Measurements from ENCODE around the gene A4GALT. TPM values are rescaled to one million over a fixed set of nuclear protein-coding genes. Genes with fewer than 3 reads are reported as not detected.
A peak's percentile ranks its signal among the peaks of the same experiment; 100 is the strongest.

Gene A4GALT
- total RNA-seq, 1 donor from 2014 or later = 2.6 TPM

DNA sequence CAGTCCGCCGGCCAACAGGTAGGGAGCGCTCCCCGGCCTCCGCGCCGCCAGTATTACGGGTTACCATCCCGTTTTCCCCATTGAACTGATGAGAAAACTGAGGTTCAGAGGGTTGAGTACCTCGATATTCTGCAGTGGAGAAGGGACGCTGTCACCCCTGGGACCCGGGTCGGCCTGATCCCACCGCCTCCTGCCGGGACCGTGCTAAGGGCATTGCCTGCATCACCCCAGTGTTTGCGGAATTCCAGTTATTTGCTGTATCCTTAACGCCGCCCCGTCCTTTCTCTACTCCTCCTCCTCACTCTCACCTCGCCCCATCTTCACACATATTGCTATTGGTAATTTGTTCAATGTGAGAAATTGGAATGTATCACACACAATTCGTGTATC, 370 bp upstream of the A4GALT start:
- Histone ChIP-seq H3K27me3 (peaks cover 45% of the 10 kb centered on the region), H3K4me2 (peak overlapping the region; percentile 100), H2AFZ (replicated peaks) (peak overlapping the region; percentile 77), H3K79me2 (ENCODE audit: low read depth) (no peaks in the 10 kb centered on the region), H3K36me3 (no peaks in the 10 kb centered on the region), H3K9me3 (ENCODE audit: low read depth) (no peaks in the 10 kb centered on the region), H3K9ac (no peak overlapping the region), H3K4me3 (peak overlapping the region; percentile 97), H3K4me1 (peaks cover 18% of the 10 kb centered on the region), H3F3A (ENCODE audit: low read depth) (peaks cover 14% of the 10 kb centered on the region), H4K20me1 (ENCODE audit: low read depth) (peaks cover 26% of the 10 kb centered on the region), H3K27ac (no peak overlapping the region)
- Mint-ChIP-seq H3K27ac (peak overlapping the region; percentile 77), H3K27me3 (ENCODE audit: insufficient read depth, low read depth) (peaks cover 49% of the 10 kb centered on the region), H3K9me3 (peaks cover 7% of the 10 kb centered on the region), H3K4me1 (peaks cover 40% of the 10 kb centered on the region), H3K4me3 (peak overlapping the region; percentile 89), H3K36me3 (peaks cover 3% of the 10 kb centered on the region)
- TF ChIP-seq, protein P1, sequence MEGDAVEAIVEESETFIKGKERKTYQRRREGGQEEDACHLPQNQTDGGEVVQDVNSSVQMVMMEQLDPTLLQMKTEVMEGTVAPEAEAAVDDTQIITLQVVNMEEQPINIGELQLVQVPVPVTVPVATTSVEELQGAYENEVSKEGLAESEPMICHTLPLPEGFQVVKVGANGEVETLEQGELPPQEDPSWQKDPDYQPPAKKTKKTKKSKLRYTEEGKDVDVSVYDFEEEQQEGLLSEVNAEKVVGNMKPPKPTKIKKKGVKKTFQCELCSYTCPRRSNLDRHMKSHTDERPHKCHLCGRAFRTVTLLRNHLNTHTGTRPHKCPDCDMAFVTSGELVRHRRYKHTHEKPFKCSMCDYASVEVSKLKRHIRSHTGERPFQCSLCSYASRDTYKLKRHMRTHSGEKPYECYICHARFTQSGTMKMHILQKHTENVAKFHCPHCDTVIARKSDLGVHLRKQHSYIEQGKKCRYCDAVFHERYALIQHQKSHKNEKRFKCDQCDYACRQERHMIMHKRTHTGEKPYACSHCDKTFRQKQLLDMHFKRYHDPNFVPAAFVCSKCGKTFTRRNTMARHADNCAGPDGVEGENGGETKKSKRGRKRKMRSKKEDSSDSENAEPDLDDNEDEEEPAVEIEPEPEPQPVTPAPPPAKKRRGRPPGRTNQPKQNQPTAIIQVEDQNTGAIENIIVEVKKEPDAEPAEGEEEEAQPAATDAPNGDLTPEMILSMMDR (IDR thresholded peaks at IDR 0.05) = no peak
- peak; percentile 55 for TF ChIP-seq EZH2 (IDR thresholded peaks at IDR 0.05)
- TF ChIP-seq EZH2phosphoT487 (IDR thresholded peaks at IDR 0.05) = no peak
- peak; percentile 58 for DNase-seq (ENCODE audit: low spot score)

- no peak overlapping the region for H3K27ac ChIP-seq
- peak; percentile 36 for DNase-seq (ENCODE audit: low spot score)
- no peak for TF ChIP-seq EZH2phosphoT487 (IDR thresholded peaks at IDR 0.05)
- TF ChIP-seq, protein P1 (IDR thresholded peaks at IDR 0.05) = no peak
- TF ChIP-seq EZH2 (IDR thresholded peaks at IDR 0.05) = no peak
- H4K20me1 ChIP-seq (ENCODE audit: low read depth) = peaks cover 28% of the 10 kb centered on the region
- peaks cover 45% of the 10 kb centered on the region for H3K27me3 ChIP-seq
- Mint-ChIP-seq H3K9me3 (peaks cover 7% of the 10 kb centered on the region), H3K36me3 (peaks cover 3% of the 10 kb centered on the region), H3K4me1 (peaks cover 43% of the 10 kb centered on the region), H3K27ac (no peak overlapping the region), H3K4me3 (peak overlapping the region; percentile 80), H3K27me3 (ENCODE audit: insufficient read depth, low read depth) (peaks cover 51% of the 10 kb centered on the region)
- H2AFZ ChIP-seq (replicated peaks) = peak overlapping the region; percentile 90
- H3K4me3 ChIP-seq = peak overlapping the region; percentile 97
- H3K4me2 ChIP-seq = peak overlapping the region; percentile 100
- H3K4me1 ChIP-seq = peaks cover 18% of the 10 kb centered on the region
- no peaks in the 10 kb centered on the region for H3K9me3 ChIP-seq (ENCODE audit: low read depth)
- H3K9ac ChIP-seq = peak overlapping the region; percentile 55
- H3K79me2 ChIP-seq (ENCODE audit: low read depth) = no peaks in the 10 kb centered on the region
- peaks cover 14% of the 10 kb centered on the region for H3F3A ChIP-seq (ENCODE audit: low read depth)
- H3K36me3 ChIP-seq = no peaks in the 10 kb centered on the region
Measured at GRCh38 chr22:42719656-42720262, 911 bp downstream of the A4GALT start.

DNA sequence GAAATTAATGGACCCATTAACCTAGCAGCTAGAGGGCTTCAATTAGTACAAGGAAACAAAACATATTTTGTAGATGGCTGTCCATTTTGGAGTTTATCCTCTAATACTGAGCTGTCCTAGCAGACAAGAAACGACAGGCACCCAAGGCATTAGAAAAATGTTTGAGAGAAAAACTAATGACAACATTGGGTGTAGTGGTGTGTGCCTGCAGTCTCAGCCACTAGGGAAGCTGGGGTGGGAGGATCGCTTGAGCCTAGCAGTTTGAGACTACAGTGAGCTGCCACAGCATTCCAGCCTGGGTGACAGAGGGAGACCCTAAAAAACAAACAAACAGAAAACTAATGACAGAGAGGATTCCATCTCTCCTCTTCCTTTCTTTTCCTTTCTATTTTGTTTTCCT, 1.5 kb downstream of the A4GALT start:
- no peak overlapping the region for H3K27ac Mint-ChIP-seq
- H3K9ac ChIP-seq = no peak overlapping the region

More for the DNA sequence above, 1.5 kb downstream of the A4GALT start:
- Histone ChIP-seq H2AFZ (replicated peaks) (no peak overlapping the region), H3K36me3 (no peaks in the 10 kb centered on the region), H4K20me1 (ENCODE audit: low read depth) (peaks cover 28% of the 10 kb centered on the region), H3K4me2 (peak overlapping the region; percentile 100), H3K27me3 (peaks cover 45% of the 10 kb centered on the region), H3K27ac (no peak overlapping the region), H3K4me1 (peaks cover 18% of the 10 kb centered on the region), H3F3A (ENCODE audit: low read depth) (peaks cover 14% of the 10 kb centered on the region), H3K9me3 (ENCODE audit: low read depth) (no peaks in the 10 kb centered on the region), H3K79me2 (ENCODE audit: low read depth) (no peaks in the 10 kb centered on the region), H3K4me3 (peak overlapping the region; percentile 97)
- peak overlapping the region; percentile 80 for H3K4me3 Mint-ChIP-seq
- no peak for DNase-seq (ENCODE audit: low spot score)
- H3K9me3 Mint-ChIP-seq = peaks cover 7% of the 10 kb centered on the region
- H3K4me1 Mint-ChIP-seq = peaks cover 44% of the 10 kb centered on the region
- no peak for TF ChIP-seq EZH2phosphoT487 (IDR thresholded peaks at IDR 0.05)
- H3K36me3 Mint-ChIP-seq = peaks cover 3% of the 10 kb centered on the region
- H3K27me3 Mint-ChIP-seq (ENCODE audit: insufficient read depth, low read depth) = peaks cover 49% of the 10 kb centered on the region
